ENCODE data around the gene NAB2. TPM values are rescaled to one million over a fixed set of nuclear protein-coding genes. Genes with fewer than 3 reads are reported as not detected.

NAB2 gene
- total and polyA plus RNA-seq, 9 donors = 30.6 to 42.8 (median 35.2) TPM

- DNase-seq = no peak
- Histone ChIP-seq H3K4me3 (ENCODE audit: low read length) (no peak overlapping the region), H3K27ac (ENCODE audit: low read length) (peak overlapping the region; percentile 72), H3K4me1 (ENCODE audit: control insufficient read depth, insufficient read depth, low read length) (peaks cover 86% of the 10 kb centered on the region), H3K9me3 (replicated peaks; ENCODE audit: control insufficient read depth, low read depth, low read length) (no peaks in the 10 kb centered on the region), H3K36me3 (ENCODE audit: control insufficient read depth, insufficient read depth, low read length) (peaks cover 22% of the 10 kb centered on the region), H3K27me3 (ENCODE audit: control insufficient read depth, insufficient read depth, low read length) (peaks cover 6% of the 10 kb centered on the region)
- 15% methylated on average over 3 of the region's 6 CpGs for WGBS (ENCODE audit: insufficient coverage)
These were observed 45.0 kb downstream of the NAB2 start for GRCh38 chr12:57133916-57134315.

- Histone ChIP-seq H3K4me1 (ENCODE audit: control insufficient read depth, insufficient read depth, low read length) (peaks cover 87% of the 10 kb centered on the region), H3K9me3 (replicated peaks; ENCODE audit: control insufficient read depth, low read depth, low read length) (no peaks in the 10 kb centered on the region), H3K27ac (ENCODE audit: low read length) (peak overlapping the region; percentile 95), H3K4me3 (ENCODE audit: low read length) (no peak overlapping the region), H3K36me3 (ENCODE audit: control insufficient read depth, insufficient read depth, low read length) (peaks cover 32% of the 10 kb centered on the region), H3K27me3 (ENCODE audit: control insufficient read depth, insufficient read depth, low read length) (peaks cover 5% of the 10 kb centered on the region)
- DNase-seq = no peak
- WGBS (ENCODE audit: insufficient coverage) = 49% methylated on average over 6 of the region's 9 CpGs
These were observed 46.0 kb downstream of the NAB2 start for GRCh38 chr12:57134949-57135348.

GRCh38 chr12:57135527-57136326 lies 46.8 kb downstream of the NAB2 start:
- H3K27me3 ChIP-seq (ENCODE audit: control insufficient read depth, insufficient read depth, low read length) = no peaks in the 10 kb centered on the region
- 7% methylated on average over 7 of the region's 18 CpGs for WGBS (ENCODE audit: insufficient coverage)
- H3K4me1 ChIP-seq (ENCODE audit: control insufficient read depth, insufficient read depth, low read length) = peaks cover 81% of the 10 kb centered on the region
- peak; percentile 97 for DNase-seq
- H3K27ac ChIP-seq (ENCODE audit: low read length) = peak overlapping the region; percentile 95
- peak overlapping the region; percentile 22 for H3K4me3 ChIP-seq (ENCODE audit: low read length)
- H3K9me3 ChIP-seq (replicated peaks; ENCODE audit: control insufficient read depth, low read depth, low read length) = no peaks in the 10 kb centered on the region
- peaks cover 33% of the 10 kb centered on the region for H3K36me3 ChIP-seq (ENCODE audit: control insufficient read depth, insufficient read depth, low read length)

GRCh38 chr12:57138526-57139272 lies 49.8 kb downstream of the NAB2 start:
- WGBS (ENCODE audit: insufficient coverage) = 30% methylated on average over 4 of the region's 13 CpGs
- Histone ChIP-seq H3K36me3 (ENCODE audit: control insufficient read depth, insufficient read depth, low read length) (peaks cover 52% of the 10 kb centered on the region), H3K27ac (ENCODE audit: low read length) (peak overlapping the region; percentile 61), H3K4me1 (ENCODE audit: control insufficient read depth, insufficient read depth, low read length) (peaks cover 80% of the 10 kb centered on the region), H3K27me3 (ENCODE audit: control insufficient read depth, insufficient read depth, low read length) (no peaks in the 10 kb centered on the region), H3K9me3 (replicated peaks; ENCODE audit: control insufficient read depth, low read depth, low read length) (no peaks in the 10 kb centered on the region), H3K4me3 (ENCODE audit: low read length) (no peak overlapping the region)
- DNase-seq = peak; percentile 62

- DNase-seq = no peak
- WGBS (ENCODE audit: insufficient coverage) = 100% methylated on average over 1 of the region's 6 CpGs
- no peak overlapping the region for H3K4me3 ChIP-seq (ENCODE audit: low read length)
- H3K4me1 ChIP-seq (ENCODE audit: control insufficient read depth, insufficient read depth, low read length) = peaks cover 69% of the 10 kb centered on the region
- no peaks in the 10 kb centered on the region for H3K9me3 ChIP-seq (replicated peaks; ENCODE audit: control insufficient read depth, low read depth, low read length)
- no peak overlapping the region for H3K27ac ChIP-seq (ENCODE audit: low read length)
- H3K36me3 ChIP-seq (ENCODE audit: control insufficient read depth, insufficient read depth, low read length) = peaks cover 62% of the 10 kb centered on the region
- H3K27me3 ChIP-seq (ENCODE audit: control insufficient read depth, insufficient read depth, low read length) = no peaks in the 10 kb centered on the region
These were observed 51.1 kb downstream of the NAB2 start for GRCh38 chr12:57139796-57140649.

GRCh38 chr12:57141249-57141648 lies 52.3 kb downstream of the NAB2 start:
- 67% methylated on average over 7 of the region's 8 CpGs for WGBS (ENCODE audit: insufficient coverage)
- Histone ChIP-seq H3K9me3 (replicated peaks; ENCODE audit: control insufficient read depth, low read depth, low read length) (no peaks in the 10 kb centered on the region), H3K36me3 (ENCODE audit: control insufficient read depth, insufficient read depth, low read length) (peaks cover 73% of the 10 kb centered on the region), H3K4me1 (ENCODE audit: control insufficient read depth, insufficient read depth, low read length) (peaks cover 66% of the 10 kb centered on the region), H3K27ac (ENCODE audit: low read length) (no peak overlapping the region), H3K4me3 (ENCODE audit: low read length) (no peak overlapping the region), H3K27me3 (ENCODE audit: control insufficient read depth, insufficient read depth, low read length) (no peaks in the 10 kb centered on the region)
- DNase-seq = no peak

- Histone ChIP-seq H3K27ac (ENCODE audit: low read length) (peak overlapping the region; percentile 65), H3K9me3 (replicated peaks; ENCODE audit: control insufficient read depth, low read depth, low read length) (no peaks in the 10 kb centered on the region), H3K27me3 (ENCODE audit: control insufficient read depth, insufficient read depth, low read length) (no peaks in the 10 kb centered on the region), H3K36me3 (ENCODE audit: control insufficient read depth, insufficient read depth, low read length) (peaks cover 74% of the 10 kb centered on the region), H3K4me1 (ENCODE audit: control insufficient read depth, insufficient read depth, low read length) (peaks cover 67% of the 10 kb centered on the region), H3K4me3 (ENCODE audit: low read length) (no peak overlapping the region)
- DNase-seq = peak; percentile 89
- WGBS (ENCODE audit: insufficient coverage) = 18% methylated on average over 7 of the region's 9 CpGs
These were observed 53.2 kb downstream of the NAB2 start for GRCh38 chr12:57142121-57142520.

- H3K9me3 ChIP-seq (replicated peaks; ENCODE audit: control insufficient read depth, low read depth, low read length) = no peaks in the 10 kb centered on the region
- peaks cover 68% of the 10 kb centered on the region for H3K4me1 ChIP-seq (ENCODE audit: control insufficient read depth, insufficient read depth, low read length)
- no peaks in the 10 kb centered on the region for H3K27me3 ChIP-seq (ENCODE audit: control insufficient read depth, insufficient read depth, low read length)
- H3K27ac ChIP-seq (ENCODE audit: low read length) = peak overlapping the region; percentile 65
- no peak for DNase-seq
- H3K4me3 ChIP-seq (ENCODE audit: low read length) = no peak overlapping the region
- no CpG with 5 or more reads among the region's 7 CpGs for WGBS (ENCODE audit: insufficient coverage)
- peaks cover 79% of the 10 kb centered on the region for H3K36me3 ChIP-seq (ENCODE audit: control insufficient read depth, insufficient read depth, low read length)
These were observed 53.8 kb downstream of the NAB2 start for GRCh38 chr12:57142727-57143126.

- no peaks in the 10 kb centered on the region for H3K9me3 ChIP-seq (replicated peaks; ENCODE audit: control insufficient read depth, low read depth, low read length)
- no peak for DNase-seq
- H3K4me3 ChIP-seq (ENCODE audit: low read length) = no peak overlapping the region
- H3K4me1 ChIP-seq (ENCODE audit: control insufficient read depth, insufficient read depth, low read length) = peaks cover 67% of the 10 kb centered on the region
- peaks cover 80% of the 10 kb centered on the region for H3K36me3 ChIP-seq (ENCODE audit: control insufficient read depth, insufficient read depth, low read length)
- WGBS (ENCODE audit: insufficient coverage) = 100% methylated on average over 1 of the region's 4 CpGs
- no peaks in the 10 kb centered on the region for H3K27me3 ChIP-seq (ENCODE audit: control insufficient read depth, insufficient read depth, low read length)
- no peak overlapping the region for H3K27ac ChIP-seq (ENCODE audit: low read length)
These were observed 54.5 kb downstream of the NAB2 start for GRCh38 chr12:57143454-57143853.

Measured in muscle of leg (tissue), 11 donors.